Vagina (tissue), 2 donors: ENCODE data around the gene KMT2E. TPM values are rescaled to one million over a fixed set of nuclear protein-coding genes. Genes with fewer than 3 reads are reported as not detected.

Experiments used
- DNase-seq, 2 donors: peaks; one replicate each; pipeline ENCODE4 v3.0.0-alpha.2; 2017; ENCODE audit errors: extremely low spot score in 2 of 2
- H3K27ac ChIP-seq: fragments of 200-600 bp; sonication (generic); one replicate; pipeline ENCODE4 v1.5.1; 2019
- H3K27me3 ChIP-seq: fragments of 200-600 bp; sonication (generic); one replicate; pipeline ENCODE4 v1.5.1; 2019
- H3K36me3 ChIP-seq, 2 donors: fragments of 200-600 bp; sonication (generic); one replicate each; pipeline ENCODE4 v1.5.1; 2017 to 2019
- H3K4me1 ChIP-seq: fragments of 200-600 bp; sonication (generic); one replicate; pipeline ENCODE4 v1.5.1; 2019
- H3K4me3 ChIP-seq, 2 donors: fragments of 200-600 bp; sonication (generic); 1 replicate in 1 of 2; 2 replicates in 1 of 2; pipeline ENCODE4 v1.5.1; 2016 to 2019
- H3K9me3 ChIP-seq: fragments of 200-600 bp; sonication (generic); one replicate; pipeline ENCODE4 v1.5.1; 2019
- POLR2A ChIP-seq, 2 donors: fragments of 450-650 bp; IDR thresholded peaks; one replicate each; pipeline ENCODE4 v1.6.1; 2017; ENCODE audit warnings: antibody characterized with exemption in 2 of 2, mild to moderate bottlenecking in 2 of 2, moderate library complexity in 2 of 2
- POLR2AphosphoS5 ChIP-seq, 2 donors: sonication (generic); formaldehyde crosslinking; IDR thresholded peaks; one replicate each; pipeline ENCODE4 v1.9.0; 2017; ENCODE audit warnings: antibody characterized with exemption in 2 of 2, mild to moderate bottlenecking in 2 of 2, low read depth in 1 of 2; ENCODE audit not compliant: insufficient read depth in 1 of 2
- intact Hi-C: fragments of 100-400 bp; cut with DNase I; formaldehyde crosslinking; loops from one replicate; pipeline ENCODE4 v1.15.1; 2023
- total RNA-seq: library from RNA; depleted of rRNA; stranded (reverse); fragments of >200 nt; gene quantifications from one replicate; pipeline ENCODE4 v1.2.3, GENCODE V29; 2016
- TF ChIP-seq, protein P1 (sequence below), 3 experiments: fragments of 450-650 bp in 2 of 3; fragments of 200-600 bp in 1 of 3; sonication (generic) in 1 of 3; IDR thresholded peaks; one replicate each; pipeline ENCODE4 v1.5.1; 2017 to 2019; ENCODE audit warnings: antibody characterized with exemption in 3 of 3, mild to moderate bottlenecking in 2 of 3, moderate library complexity in 2 of 3

The KMT2E gene
- total RNA-seq, 1 donor from 2014 or later, result 98.7 TPM

DNA sequence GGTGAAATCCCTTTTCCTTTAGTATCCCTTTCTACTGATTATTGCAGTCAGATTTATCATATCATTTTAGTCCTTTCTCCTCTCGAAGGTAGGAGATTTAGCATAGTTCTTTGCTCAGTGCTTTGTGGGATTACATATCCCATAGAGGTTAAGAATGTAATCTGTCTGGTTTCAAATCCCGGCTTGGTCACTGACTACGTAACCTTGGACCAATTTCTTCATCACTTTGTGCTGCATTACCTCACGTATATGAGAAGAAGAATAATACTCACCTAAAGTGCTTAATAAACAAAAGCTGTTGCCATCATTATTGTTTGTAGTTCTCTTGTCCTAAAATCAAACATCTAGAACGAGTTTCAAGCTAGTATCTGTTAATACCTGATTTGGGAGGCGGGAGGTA is 74.0 kb downstream of the KMT2E start:
- Histone ChIP-seq H3K9me3 (no peaks in the 10 kb centered on the region), H3K4me1 (peaks cover 12% of the 10 kb centered on the region), H3K4me3 (no peak overlapping the region), H3K36me3 (peaks cover 0 to 57% of the 10 kb centered on the region in 2 donors), H3K27ac (no peak overlapping the region), H3K27me3 (no peaks in the 10 kb centered on the region)
- TF ChIP-seq POLR2AphosphoS5 (IDR thresholded peaks at IDR 0.05; ENCODE audit: insufficient read depth in 1 of 2, low read depth in 1 of 2) (no peak), POLR2A (IDR thresholded peaks at IDR 0.05) (no peak)
- TF ChIP-seq, protein P1, sequence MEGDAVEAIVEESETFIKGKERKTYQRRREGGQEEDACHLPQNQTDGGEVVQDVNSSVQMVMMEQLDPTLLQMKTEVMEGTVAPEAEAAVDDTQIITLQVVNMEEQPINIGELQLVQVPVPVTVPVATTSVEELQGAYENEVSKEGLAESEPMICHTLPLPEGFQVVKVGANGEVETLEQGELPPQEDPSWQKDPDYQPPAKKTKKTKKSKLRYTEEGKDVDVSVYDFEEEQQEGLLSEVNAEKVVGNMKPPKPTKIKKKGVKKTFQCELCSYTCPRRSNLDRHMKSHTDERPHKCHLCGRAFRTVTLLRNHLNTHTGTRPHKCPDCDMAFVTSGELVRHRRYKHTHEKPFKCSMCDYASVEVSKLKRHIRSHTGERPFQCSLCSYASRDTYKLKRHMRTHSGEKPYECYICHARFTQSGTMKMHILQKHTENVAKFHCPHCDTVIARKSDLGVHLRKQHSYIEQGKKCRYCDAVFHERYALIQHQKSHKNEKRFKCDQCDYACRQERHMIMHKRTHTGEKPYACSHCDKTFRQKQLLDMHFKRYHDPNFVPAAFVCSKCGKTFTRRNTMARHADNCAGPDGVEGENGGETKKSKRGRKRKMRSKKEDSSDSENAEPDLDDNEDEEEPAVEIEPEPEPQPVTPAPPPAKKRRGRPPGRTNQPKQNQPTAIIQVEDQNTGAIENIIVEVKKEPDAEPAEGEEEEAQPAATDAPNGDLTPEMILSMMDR (IDR thresholded peaks at IDR 0.05), result no peak
- no peak for DNase-seq
- intact Hi-C loops, result no loop called here

DNA sequence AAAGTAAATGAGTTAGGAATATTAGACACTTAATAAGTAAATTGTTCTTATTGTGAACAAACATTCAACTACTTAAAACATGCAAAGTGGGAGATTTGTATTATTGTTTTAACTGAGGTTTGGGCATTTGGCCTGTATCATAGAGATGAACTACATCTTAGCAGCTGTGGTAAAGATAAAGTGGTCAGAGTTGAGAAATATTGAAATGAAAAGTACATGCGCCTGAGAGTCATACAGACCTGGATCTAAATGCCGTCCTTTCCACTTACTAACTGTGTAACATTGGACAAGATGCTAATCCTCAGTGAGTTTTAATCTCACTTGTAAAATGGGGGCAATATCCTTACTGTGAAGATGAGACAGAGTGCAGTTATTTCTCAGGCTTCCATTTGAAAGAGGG is 74.5 kb downstream of the KMT2E start:
- H3K27ac ChIP-seq, result no peak overlapping the region
- no peaks in the 10 kb centered on the region for H3K27me3 ChIP-seq
- H3K4me1 ChIP-seq, result peaks cover 7% of the 10 kb centered on the region
- no peaks in the 10 kb centered on the region for H3K9me3 ChIP-seq
- H3K4me3 ChIP-seq, result no peak overlapping the region
- peaks cover 0 to 55% of the 10 kb centered on the region in 2 donors for H3K36me3 ChIP-seq
- intact Hi-C loops, result no loop called here
- no peak for DNase-seq
- TF ChIP-seq POLR2AphosphoS5 (IDR thresholded peaks at IDR 0.05; ENCODE audit: insufficient read depth in 1 of 2, low read depth in 1 of 2), result no peak
- TF ChIP-seq, protein P1 (IDR thresholded peaks at IDR 0.05), result no peak
- TF ChIP-seq POLR2A (IDR thresholded peaks at IDR 0.05), result no peak

DNA sequence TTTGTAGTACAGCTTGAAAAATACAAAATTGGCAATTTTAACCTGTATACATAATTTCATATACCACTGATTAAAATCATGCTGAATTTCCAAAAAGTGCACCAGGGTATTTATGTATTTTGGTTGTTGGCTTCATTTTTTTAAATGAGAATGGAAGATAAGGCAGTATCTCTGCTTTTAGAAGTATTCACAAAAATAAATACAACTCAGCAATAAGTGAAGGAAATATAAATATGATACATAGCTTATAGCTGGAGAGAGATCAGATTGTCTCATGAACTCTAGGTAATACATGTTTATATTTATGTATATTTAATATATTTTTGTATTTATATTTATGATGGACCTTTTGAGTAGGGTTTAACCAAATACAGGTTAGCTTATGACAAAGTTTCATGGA is 81.0 kb downstream of the KMT2E start:
- TF ChIP-seq, protein P1 (IDR thresholded peaks at IDR 0.05), result no peak
- TF ChIP-seq POLR2AphosphoS5 (IDR thresholded peaks at IDR 0.05; ENCODE audit: insufficient read depth in 1 of 2, low read depth in 1 of 2) (no peak), POLR2A (IDR thresholded peaks at IDR 0.05) (no peak)
- intact Hi-C loops, result no loop called here
- H3K27me3 ChIP-seq, result no peaks in the 10 kb centered on the region
- no peak for DNase-seq
- no peak overlapping the region for H3K27ac ChIP-seq
- H3K9me3 ChIP-seq, result no peaks in the 10 kb centered on the region
- peaks cover 0 to 43% of the 10 kb centered on the region in 2 donors for H3K36me3 ChIP-seq
- H3K4me1 ChIP-seq, result peaks cover 37% of the 10 kb centered on the region
- no peak overlapping the region for H3K4me3 ChIP-seq

DNA sequence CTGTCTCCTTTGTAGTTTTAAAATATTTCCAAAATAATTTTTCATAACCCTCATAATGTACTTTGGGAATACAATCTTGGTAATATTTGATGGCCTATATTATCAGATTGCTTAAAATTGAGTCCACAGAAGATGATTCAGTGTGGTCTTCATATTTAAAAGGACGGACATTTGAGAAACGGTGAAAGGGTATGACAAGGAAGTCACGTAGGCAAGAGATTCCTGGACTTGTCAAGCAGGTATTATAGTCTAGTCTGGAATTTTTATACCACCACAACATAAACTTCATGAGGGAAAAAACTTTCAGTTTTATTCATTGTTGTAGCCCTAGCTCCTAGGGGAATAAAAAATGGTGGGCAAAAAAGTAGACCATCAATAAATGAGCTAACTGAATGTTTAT is 82.3 kb downstream of the KMT2E start:
- Histone ChIP-seq H3K27me3 (no peaks in the 10 kb centered on the region), H3K4me3 (no peak overlapping the region), H3K9me3 (no peaks in the 10 kb centered on the region), H3K36me3 (peaks cover 0 to 30% of the 10 kb centered on the region in 2 donors), H3K27ac (no peak overlapping the region), H3K4me1 (peaks cover 31% of the 10 kb centered on the region)
- TF ChIP-seq, protein P1 (IDR thresholded peaks at IDR 0.05), result no peak
- no peak for TF ChIP-seq POLR2A (IDR thresholded peaks at IDR 0.05)
- intact Hi-C loops, result no loop called here
- no peak for DNase-seq

DNA sequence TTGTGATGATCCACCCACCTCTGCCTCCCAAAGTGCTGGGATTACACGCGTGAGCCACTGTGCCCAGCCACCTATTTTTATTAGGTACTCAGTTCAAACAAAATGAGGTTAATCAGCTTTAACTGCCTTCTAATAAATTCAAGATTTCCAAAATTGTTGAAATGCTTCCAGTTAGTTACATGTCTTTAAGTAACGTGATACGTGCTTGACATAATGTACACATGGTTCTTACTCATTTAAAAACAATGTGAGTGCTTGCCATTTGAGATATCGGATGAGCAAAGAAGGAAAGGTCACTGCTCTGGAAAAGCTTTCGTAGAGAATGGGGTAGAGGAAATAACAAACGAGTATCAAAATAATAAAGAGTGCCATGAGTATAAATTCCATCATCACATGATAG is 83.6 kb downstream of the KMT2E start:
- Histone ChIP-seq H3K27ac (no peak overlapping the region), H3K36me3 (peaks cover 0 to 21% of the 10 kb centered on the region in 2 donors), H3K9me3 (no peaks in the 10 kb centered on the region), H3K4me1 (peaks cover 32% of the 10 kb centered on the region), H3K4me3 (no peak overlapping the region), H3K27me3 (no peaks in the 10 kb centered on the region)
- TF ChIP-seq POLR2A (IDR thresholded peaks at IDR 0.05) (no peak), POLR2AphosphoS5 (IDR thresholded peaks at IDR 0.05; ENCODE audit: insufficient read depth in 1 of 2, low read depth in 1 of 2) (peak in 1 of 2 donors; percentile 18)
- DNase-seq, result no peak
- intact Hi-C loops, result no loop called here
